Measurements from ENCODE around the gene THUMPD2.
"Not testable (repeated sequence)": the region's sequence is repeated elsewhere in the genome, so short reads cannot be mapped to it uniquely, and the experiment has no call there.

THUMPD2 gene

GRCh38 chr2:39778775-39779340, at the start of gene THUMPD2:
TSS of gene THUMPD2 (minus strand) at chr2:39779258. CDS start at chr2:39779239, 19 bp downstream.
- DNase-seq (ENCODE audit: low read depth, low spot score): peak; percentile 29

DNA sequence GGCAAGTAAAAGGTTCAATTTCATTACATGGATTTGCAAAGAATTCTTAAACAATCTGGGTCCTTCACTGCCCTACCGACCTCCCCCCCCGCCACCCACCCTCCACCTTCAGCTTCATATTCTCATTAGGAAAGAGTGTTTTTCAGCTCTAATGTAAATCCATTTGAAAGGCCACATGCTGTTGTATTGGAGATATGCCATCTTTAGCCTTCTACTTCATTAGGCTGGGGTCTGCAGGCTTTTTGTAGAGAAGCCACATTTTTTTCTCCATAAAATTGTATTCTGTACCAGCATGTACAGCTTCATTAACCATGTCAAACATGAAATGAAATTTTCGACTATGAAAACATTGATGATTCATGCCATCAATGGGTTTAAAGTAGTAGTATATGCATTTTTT, 42.8 kb upstream of the THUMPD2 start:
- no peak for DNase-seq (ENCODE audit: low read depth, low spot score)

DNA sequence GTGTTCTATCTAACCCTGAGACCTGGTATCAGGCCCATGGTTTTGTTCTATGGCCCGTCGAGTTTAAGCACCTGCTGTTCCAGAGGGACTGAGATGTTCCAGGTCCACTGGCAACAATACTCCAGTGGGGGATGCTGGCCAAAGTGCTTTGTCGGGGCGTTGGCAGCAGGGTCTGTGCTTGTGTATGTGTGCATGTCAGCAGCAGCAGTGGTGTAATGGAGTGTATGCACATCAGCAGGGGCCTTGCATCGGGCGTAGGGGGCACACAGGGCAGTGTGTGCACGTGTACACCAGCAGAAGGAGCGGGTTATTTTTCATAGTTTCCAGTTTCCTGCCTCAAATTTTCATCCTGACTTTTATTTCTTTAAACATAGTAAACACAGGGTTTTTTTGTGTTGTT, 37.8 kb upstream of the THUMPD2 start:
- no peak for DNase-seq (ENCODE audit: low read depth, low spot score)

- no peak for DNase-seq (ENCODE audit: low read depth, low spot score)
Observed at GRCh38 chr2:39816428-39816827, 37.4 kb upstream of the THUMPD2 start.

- DNase-seq (ENCODE audit: low read depth, low spot score): no peak
Observed at GRCh38 chr2:39805936-39806608, 27.0 kb upstream of the THUMPD2 start.

DNA sequence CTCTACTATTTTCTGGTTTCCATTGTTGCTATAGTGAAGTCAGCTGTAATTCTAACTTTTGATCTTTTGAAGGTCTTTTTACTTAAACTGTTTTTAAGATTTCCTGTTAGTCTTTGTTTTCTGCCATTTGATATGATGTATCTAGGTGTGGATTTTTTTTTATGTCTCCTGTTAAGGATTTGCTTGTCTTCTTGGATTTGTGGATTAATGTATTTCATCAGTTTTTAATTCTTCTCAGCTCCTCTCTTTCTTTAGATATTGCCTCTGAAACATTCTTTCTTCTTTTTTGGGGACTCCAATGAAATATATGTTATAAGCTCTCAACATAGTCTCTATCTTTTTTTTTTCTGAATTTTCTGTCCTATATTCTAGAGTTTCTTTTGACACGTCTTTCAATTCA, 24.8 kb upstream of the THUMPD2 start:
- DNase-seq (ENCODE audit: low read depth, low spot score): no peak

- no peak for DNase-seq (ENCODE audit: low read depth, low spot score)
Observed at GRCh38 chr2:39800752-39801151, 21.7 kb upstream of the THUMPD2 start.

DNA sequence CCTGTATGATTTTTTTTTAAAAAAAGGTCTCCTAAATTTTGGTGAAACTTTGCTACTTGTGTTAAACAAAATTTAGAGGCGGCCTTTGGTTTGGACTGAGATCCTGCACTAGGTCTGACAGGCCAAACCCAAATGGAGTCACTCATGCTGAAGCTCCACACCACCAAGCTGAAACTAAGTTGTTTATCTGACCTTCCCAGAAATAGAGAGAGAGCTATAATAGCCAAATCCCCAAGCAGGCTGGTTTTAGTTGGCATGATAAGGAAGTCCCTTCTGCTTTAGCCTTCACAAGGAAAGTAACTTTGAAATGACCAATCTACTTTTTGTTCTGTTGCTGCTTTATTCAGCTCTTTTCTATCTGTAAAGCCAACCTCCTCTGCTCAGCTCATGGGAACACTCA, 17.1 kb upstream of the THUMPD2 start:
- no peak for DNase-seq (ENCODE audit: low read depth, low spot score)

GRCh38 chr2:39790216-39790818, 11.3 kb upstream of the THUMPD2 start:
- not testable (repeated sequence) for DNase-seq (ENCODE audit: low read depth, low spot score)

- DNase-seq (ENCODE audit: low read depth, low spot score): no peak
Observed at GRCh38 chr2:39787950-39788349, 8.9 kb upstream of the THUMPD2 start.

GRCh38 chr2:39786761-39787522, 7.9 kb upstream of the THUMPD2 start:
- DNase-seq (ENCODE audit: low read depth, low spot score): no peak

GRCh38 chr2:39782591-39782990, 3.5 kb upstream of the THUMPD2 start:
- no peak for DNase-seq (ENCODE audit: low read depth, low spot score)

- DNase-seq (ENCODE audit: low read depth, low spot score): no peak
Observed at GRCh38 chr2:39781697-39782096, 2.6 kb upstream of the THUMPD2 start.

GRCh38 chr2:39780825-39781600, 2.0 kb upstream of the THUMPD2 start:
- DNase-seq (ENCODE audit: low read depth, low spot score): no peak

DNA sequence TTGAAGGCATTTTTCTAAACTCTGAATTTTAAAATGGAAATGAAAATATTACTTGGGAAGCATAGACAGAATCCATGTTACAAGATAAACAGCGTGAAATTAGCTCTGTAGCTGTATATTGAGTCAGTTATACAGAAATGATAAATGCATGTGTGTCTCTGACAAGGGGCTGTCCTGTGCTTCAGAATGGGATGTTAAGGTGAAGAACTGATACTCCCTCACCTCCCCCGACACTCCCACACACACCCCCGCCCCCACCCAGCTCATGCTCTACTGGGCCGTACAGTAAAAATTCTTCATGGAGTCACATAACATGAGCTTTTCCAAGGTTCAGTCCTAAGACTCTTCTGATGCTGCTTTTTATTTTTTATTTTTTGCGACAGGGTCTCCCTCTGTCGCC, 869 bp upstream of the THUMPD2 start:
- no peak for DNase-seq (ENCODE audit: low read depth, low spot score)

DNA sequence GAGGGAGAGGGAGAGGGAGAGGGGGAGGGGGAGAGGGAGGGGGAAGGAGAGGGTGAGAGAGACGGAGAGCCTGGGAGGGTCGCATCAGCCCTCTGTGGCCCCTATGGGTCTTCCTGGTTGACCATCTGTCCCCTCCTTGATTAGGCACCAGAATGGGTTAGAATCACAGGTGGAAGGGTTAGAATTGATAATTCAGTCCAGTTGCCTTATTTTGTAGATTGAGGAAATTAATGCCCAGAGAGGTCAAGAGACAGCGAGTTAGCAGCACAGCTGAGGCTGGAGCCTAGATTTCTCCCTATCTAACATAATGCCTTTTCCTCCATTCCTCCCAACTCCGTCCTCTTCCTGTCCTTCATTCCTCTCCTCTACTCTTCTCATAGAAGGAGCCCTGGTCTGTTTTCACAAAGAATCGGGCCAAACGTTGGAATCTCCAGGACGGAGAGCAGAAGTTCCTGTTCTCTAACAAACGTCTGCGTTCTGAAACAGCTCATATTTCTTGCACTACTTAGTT, 338 bp upstream of the THUMPD2 start:
- DNase-seq (ENCODE audit: low read depth, low spot score): no peak

DNA sequence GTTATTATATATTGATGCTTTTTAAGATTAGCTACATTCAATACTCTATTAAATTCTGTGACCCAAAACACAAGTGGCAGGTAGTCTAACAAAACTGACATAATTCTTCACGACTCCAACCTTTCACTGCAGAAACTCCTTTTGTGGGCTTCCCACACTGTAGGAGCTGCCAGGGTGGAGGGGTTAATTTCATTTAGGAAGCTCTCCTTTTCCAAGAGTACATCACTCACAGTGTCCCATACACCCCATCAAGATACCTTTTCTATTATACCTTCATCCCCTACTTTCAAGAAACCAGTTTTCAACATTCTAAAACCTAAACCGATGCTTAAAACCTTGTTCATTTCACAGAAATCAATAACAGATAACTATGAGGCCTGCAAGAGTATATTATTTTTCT, 825 bp downstream of the THUMPD2 start:
- DNase-seq (ENCODE audit: low read depth, low spot score): no peak

DNA sequence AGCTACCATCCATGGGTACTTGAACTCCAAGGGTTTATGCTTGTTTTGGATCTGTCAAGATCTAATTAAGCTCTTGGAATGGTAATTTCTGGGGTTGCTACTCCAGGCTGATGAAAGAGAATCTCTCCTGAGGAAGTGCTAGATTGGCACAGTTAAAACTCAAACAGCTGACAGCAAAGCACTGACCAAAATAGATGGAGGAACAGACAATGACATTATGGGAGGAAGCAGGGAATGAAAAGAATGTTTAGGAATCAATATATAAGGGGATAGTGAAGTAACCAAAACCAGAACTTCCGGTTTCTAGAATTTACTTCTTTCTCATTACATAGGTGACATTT, 6.3 kb downstream of the THUMPD2 start:
- DNase-seq (ENCODE audit: low read depth, low spot score): no peak

DNA sequence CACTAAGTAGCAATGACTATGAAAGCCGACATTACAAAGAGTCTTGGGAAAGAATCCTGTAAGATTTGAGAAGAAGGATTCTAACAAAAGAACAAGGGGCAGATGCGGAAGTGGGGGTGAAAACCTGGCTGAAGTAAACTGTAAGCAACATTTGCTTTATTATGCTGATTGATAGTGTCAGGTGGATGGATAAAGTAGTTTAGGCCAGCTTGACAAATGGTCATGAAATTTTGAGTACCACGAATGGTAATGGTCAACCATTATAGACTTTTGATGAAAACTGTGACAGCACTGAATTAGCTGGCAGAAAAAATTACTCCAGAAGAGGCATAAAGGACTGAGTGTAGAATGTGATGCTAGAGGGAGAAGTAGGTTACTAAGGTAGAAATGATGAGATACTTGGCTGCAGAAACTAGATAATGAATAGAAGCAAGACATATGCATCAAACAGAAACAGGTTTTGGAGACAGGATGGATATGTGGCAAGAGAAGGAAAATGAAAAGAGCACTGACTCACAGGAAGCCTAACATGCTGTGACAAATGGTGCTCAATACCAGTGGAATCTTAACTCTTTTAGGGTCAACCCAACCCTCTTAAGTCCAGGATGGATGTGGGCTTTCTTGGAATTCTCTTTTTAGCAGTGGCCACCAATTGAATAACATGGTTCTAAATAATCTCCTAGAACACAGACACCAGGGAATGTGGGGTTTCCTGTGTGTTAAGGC, 6.8 kb downstream of the THUMPD2 start:
- no peak for DNase-seq (ENCODE audit: low read depth, low spot score)

DNA sequence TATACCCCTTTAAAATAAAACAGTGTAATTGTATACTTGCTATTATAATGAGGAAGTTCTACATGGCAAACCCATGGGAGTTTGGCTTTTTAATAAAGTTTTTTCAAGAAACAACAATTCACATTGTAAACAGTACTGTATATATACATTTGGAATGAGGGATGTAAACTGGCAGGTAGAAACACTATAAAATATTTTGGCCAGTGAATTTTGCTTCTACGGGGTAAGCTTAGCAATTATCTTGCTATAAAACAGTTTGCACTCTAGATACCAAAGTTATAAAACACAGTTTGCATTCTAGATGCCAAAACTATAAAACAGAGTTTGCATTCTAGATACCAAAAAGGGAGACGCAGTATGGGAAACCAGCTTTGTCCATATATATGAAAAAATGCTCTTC, 16.6 kb downstream of the THUMPD2 start:
- DNase-seq (ENCODE audit: low read depth, low spot score): no peak

DNA sequence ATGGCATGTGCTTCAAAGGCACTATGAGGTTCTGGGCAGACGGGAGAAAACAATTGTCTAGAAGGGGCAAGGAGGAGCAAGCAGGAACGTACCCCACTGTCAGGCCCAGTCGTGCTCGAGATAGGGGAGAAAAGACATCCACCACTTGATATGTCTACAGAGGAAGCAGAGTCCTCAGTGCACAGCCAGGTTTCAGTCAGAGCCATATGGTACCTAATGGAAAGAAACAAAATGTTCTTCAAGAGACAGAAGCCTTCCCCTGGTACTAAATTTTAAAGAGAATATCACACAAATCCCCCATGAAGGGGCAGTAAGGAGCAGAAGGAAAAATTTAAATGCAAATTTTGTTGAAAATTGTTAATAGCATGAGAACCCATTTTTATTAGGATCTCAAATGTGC, 21.9 kb downstream of the THUMPD2 start:
- DNase-seq (ENCODE audit: low read depth, low spot score): no peak

Measured in activated naive CD8-positive, alpha-beta T cell treated with anti-CD3 and anti-CD28 coated beads, Interleukin-2, amount 50 U/mL, for 16 hours (primary cell).